Testis (tissue), 2 donors: ENCODE measurements around the gene ARRDC2.

Experiments used
- POLR2A ChIP-seq: fragments of 450-650 bp; IDR thresholded peaks from one replicate; pipeline ENCODE4 v1.6.1; 2017; ENCODE audit warnings: antibody characterized with exemption, mild to moderate bottlenecking, moderate library complexity
- TF ChIP-seq, protein P1 (sequence below), 3 experiments: fragments of 450-650 bp in 2 of 3; fragments of 200-600 bp in 1 of 3; sonication (generic) in 1 of 3; IDR thresholded peaks; one replicate each; pipeline ENCODE4 v1.5.1; 2016 to 2019; ENCODE audit warnings: antibody characterized with exemption in 3 of 3, mild to moderate bottlenecking in 2 of 3, moderate library complexity in 1 of 3

DNA sequence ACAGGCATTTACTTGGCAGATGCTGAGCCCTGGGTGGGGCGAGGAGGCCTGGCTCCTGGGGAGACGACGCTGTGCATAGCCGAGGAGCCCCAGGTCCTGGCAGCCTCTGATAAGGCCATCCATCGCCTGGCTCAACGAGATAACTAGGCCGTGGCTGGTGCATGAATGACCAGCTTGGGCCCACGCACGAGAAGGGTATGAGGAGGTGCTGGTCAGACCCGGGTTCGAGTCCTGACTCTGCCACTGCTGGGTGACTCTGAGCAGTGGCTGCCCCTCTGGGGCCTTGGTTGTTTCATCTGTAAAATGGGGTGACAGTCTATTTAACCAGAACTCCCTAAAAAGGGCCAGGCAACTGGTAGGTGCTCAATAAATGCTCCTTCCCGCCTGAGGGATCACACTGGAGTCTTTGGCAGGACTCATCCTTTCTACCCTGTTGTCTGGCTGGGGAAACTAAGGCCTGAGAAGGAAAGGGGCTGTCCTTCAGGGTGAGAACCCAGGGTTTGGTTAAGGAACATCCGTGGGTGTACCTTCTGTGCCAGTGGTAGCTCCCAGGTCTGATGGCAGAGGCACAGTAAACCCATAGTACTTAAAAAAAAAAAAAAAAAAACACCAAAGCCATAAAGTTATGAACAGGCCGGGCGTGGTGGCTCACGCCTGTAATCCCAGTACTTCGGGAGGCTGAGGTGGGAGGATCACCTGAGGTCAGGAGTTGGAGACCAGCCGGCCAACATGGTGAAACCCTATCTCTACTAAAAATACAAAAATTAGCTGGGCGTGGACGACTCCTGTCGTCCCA is 8.1 kb upstream of the ARRDC2 start:
- TF ChIP-seq, protein P1, sequence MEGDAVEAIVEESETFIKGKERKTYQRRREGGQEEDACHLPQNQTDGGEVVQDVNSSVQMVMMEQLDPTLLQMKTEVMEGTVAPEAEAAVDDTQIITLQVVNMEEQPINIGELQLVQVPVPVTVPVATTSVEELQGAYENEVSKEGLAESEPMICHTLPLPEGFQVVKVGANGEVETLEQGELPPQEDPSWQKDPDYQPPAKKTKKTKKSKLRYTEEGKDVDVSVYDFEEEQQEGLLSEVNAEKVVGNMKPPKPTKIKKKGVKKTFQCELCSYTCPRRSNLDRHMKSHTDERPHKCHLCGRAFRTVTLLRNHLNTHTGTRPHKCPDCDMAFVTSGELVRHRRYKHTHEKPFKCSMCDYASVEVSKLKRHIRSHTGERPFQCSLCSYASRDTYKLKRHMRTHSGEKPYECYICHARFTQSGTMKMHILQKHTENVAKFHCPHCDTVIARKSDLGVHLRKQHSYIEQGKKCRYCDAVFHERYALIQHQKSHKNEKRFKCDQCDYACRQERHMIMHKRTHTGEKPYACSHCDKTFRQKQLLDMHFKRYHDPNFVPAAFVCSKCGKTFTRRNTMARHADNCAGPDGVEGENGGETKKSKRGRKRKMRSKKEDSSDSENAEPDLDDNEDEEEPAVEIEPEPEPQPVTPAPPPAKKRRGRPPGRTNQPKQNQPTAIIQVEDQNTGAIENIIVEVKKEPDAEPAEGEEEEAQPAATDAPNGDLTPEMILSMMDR (IDR thresholded peaks at IDR 0.05): no peak
- no peak for TF ChIP-seq POLR2A
